GM18868 (cell line): Measurements from ENCODE around the gene WTIP.

Source experiments
- ATAC-seq: cut with Tn5 transposase; IDR thresholded peaks from one replicate; pipeline ENCODE4 v1.9.1; 2021; ENCODE audit warnings: mild to moderate bottlenecking, moderate library complexity; ENCODE audit not compliant: unreplicated experiment

WTIP gene

DNA sequence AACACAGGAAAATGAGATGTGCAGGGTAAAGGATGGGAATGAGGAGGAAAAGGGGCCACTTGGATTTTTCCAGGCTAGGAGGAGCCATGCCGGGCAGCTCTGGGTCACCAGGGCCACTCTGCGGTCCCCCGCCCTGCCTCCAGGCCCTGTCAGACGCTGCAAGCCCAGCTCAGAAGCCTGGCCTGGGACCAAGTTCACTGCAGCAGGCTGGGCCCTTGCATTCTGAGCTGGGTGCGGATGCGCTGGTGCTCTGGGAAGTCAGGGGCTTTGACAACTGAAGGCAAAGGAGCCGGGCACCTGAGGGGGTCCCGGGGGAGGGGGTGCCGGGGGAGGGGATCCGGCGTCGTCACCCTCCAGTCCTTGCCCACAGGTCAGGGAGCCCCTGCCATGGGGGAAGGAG lies 77.5 kb downstream of the WTIP start:
- no peak for ATAC-seq

DNA sequence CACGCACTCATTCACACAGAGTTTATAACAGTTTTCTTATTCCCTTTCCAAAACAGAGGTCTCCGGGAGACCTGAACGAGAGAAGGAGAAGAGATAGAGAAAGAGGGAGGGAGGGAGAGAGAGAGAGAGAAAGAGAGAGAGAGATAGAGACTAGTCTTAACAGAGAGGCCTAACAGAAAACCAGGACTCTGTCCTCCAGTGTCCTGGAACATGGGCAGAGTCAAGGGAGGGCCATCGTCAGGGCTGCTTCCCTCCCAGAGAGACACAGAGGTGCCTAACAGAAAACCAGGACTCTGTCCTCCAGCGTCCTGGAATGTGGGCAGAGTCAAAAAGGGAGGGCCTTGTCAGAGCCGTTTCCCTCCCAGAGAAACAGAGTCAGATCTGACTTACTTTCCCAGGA lies 78.7 kb downstream of the WTIP start:
- no peak for ATAC-seq
